Vagina (tissue), 2 donors: ENCODE data around the gene ARHGEF40.

ENCODE experiments used
- POLR2A ChIP-seq, 2 donors: fragments of 450-650 bp; IDR thresholded peaks; one replicate each; pipeline ENCODE4 v1.6.1; 2017; ENCODE audit warnings: antibody characterized with exemption in 2 of 2, mild to moderate bottlenecking in 2 of 2, moderate library complexity in 2 of 2
- POLR2AphosphoS5 ChIP-seq, 2 donors: sonication (generic); formaldehyde crosslinking; IDR thresholded peaks; one replicate each; pipeline ENCODE4 v1.9.0; 2017; ENCODE audit warnings: antibody characterized with exemption in 2 of 2, mild to moderate bottlenecking in 2 of 2, low read depth in 1 of 2; ENCODE audit not compliant: insufficient read depth in 1 of 2
- TF ChIP-seq, protein P1 (sequence below), 3 experiments: fragments of 450-650 bp in 2 of 3; fragments of 200-600 bp in 1 of 3; sonication (generic) in 1 of 3; IDR thresholded peaks; one replicate each; pipeline ENCODE4 v1.5.1; 2017 to 2019; ENCODE audit warnings: antibody characterized with exemption in 3 of 3, mild to moderate bottlenecking in 2 of 3, moderate library complexity in 2 of 3

- TF ChIP-seq, protein P1, sequence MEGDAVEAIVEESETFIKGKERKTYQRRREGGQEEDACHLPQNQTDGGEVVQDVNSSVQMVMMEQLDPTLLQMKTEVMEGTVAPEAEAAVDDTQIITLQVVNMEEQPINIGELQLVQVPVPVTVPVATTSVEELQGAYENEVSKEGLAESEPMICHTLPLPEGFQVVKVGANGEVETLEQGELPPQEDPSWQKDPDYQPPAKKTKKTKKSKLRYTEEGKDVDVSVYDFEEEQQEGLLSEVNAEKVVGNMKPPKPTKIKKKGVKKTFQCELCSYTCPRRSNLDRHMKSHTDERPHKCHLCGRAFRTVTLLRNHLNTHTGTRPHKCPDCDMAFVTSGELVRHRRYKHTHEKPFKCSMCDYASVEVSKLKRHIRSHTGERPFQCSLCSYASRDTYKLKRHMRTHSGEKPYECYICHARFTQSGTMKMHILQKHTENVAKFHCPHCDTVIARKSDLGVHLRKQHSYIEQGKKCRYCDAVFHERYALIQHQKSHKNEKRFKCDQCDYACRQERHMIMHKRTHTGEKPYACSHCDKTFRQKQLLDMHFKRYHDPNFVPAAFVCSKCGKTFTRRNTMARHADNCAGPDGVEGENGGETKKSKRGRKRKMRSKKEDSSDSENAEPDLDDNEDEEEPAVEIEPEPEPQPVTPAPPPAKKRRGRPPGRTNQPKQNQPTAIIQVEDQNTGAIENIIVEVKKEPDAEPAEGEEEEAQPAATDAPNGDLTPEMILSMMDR (IDR thresholded peaks at IDR 0.05): no peak
- no peak for TF ChIP-seq POLR2A (IDR thresholded peaks at IDR 0.05)
- no peak for TF ChIP-seq POLR2AphosphoS5 (IDR thresholded peaks at IDR 0.05; ENCODE audit: insufficient read depth in 1 of 2, low read depth in 1 of 2)
Measured at GRCh38 chr14:21030531-21030930, 39.6 kb upstream of the ARHGEF40 start.
